Measurements from ENCODE around the gene COL6A3.

COL6A3 gene

GRCh38 chr2:237337586-237337985 lies 76.4 kb downstream of the COL6A3 start:
- DNase-seq: no peak

DNA sequence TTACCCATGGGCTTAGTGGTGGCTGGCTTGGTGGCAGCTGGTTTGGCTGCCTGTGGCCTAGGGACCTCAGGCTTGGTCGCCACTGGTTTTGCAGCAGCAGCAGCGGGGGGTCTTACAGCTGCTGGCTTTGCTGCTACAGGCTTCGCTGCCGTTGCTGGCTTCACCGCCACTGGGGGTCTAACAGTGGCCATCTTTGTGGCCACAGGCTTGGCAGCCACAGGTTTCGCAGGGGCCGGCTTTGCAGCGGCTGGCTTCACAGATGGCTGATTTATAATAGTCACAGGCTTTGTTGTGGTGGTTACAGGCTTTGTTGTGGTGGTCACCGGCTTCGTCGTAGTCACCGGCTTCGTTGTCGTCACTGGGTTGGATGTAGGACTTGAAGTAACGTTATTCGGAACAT lies 77.8 kb downstream of the COL6A3 start:
- DNase-seq: no peak

GRCh38 chr2:237333748-237334147 lies 80.2 kb downstream of the COL6A3 start:
- DNase-seq: no peak

DNA sequence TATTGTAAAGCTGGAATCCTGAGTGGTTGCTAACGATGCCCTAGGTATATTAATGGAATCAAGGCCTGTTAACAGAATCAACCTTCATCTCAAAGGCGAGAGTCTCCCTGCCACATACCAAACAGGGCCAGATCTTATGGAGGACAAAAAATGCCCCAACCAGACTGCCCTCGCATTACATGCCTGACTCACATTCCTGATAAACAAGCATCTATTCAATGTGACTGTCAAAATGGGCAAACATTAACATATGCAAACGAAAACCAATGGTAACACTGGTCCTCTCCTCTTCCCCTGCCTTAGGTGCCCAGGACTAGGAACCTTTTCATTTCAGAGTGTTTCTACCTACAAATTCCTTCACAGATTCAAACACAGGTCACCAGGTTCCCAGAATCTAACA lies 83.4 kb downstream of the COL6A3 start:
- DNase-seq: no peak

DNA sequence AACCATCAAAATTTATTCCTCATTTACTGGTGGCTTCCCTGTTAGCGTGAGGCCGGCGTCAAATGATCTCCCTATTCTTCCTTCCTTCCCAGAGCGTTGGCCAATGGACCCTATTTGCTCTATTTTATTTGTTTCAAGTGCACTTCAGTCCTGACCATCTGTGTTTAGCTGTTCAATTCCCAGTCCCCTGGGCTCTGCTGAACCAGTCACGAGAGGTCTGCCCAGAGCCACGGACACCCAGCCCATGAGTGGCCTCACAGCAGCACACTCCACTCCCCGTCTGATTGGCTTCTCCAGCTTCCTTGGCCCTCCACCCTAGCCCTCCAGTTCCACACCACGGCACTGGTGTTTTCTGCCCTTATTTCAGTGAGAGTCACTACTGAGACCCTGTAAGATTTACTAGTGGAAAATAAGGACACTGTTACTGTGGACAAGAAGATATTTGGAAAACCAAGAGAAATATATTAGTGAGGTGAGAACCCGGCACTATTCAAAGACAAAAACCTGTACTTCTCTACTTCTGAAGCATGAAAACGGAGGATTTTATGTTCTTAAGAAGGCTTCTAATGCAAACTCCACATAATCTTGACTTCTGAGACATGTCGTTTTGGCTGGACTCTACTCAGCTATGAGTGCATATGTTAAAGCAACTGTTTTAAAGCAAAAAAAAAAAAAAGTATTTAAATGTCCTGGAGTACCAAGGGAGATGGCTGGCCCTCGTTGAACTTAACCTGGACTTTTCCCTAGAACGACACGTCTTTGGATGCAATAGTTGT lies 86.6 kb downstream of the COL6A3 start:
- no peak for DNase-seq

DNA sequence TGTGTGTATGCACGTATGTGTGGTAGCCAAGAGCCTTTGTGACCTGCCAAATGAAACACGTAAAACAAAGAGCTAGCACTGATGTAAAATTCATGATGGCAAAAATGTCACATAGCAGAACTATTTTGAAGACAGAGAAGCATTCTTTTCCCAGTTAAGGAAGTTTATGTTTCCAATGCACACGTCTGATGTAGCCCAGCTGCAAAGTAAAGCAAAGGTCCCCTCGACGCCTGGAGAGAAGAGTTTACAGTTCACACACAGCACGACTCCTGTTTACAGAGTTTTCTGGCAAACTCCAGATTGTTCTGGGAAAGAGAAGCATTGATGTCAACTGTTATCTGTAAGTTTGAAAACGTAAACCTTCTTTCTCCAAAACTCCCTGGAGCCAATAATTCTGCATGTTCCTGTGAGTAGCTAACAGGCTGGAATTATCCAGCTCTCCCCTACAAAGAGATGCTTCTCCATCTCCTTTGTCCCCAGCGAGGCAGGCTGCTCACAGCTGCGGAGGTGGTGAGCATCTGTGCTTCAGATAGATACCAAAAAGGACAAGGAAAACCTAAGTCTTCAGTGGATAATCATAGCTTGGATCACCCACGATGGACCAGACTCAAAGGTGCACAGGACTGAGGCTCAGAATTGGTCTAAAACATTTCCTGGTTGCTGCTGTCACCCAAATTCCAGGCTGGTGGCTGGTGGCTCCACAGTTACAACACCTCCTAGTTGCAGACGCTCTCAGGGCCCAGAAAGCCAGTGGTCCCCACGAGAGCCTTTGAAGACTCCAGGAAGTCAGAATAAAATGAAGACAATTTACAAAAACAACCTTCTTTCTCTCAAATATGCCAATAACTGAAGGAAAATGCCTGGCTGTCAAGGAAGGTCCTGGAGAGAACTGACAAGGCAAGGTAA lies 87.4 kb downstream of the COL6A3 start:
- DNase-seq: no peak

- DNase-seq: no peak
Observed at GRCh38 chr2:237324837-237325236, 89.1 kb downstream of the COL6A3 start.

DNA sequence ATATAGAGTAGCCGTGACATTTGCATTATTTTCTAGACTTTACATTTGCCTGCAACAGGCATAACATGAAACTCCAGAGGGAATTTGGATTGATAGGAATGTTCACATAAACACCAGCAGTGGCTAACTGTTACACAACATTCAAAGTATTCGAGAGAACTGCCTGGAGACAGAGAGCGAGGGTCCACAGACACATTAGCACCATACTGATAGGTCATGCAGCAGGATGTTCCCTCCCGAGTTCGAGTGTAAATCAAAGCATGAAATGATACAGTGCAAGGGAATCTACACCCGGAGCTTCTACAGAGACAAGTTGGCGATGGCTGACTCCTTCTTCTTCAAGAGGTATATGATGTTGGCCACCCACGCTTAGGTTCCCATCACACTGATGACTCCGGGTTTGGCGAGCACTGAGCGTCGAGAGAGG lies 89.5 kb downstream of the COL6A3 start:
- DNase-seq: no peak

GRCh38 chr2:237323656-237324055 lies 90.3 kb downstream of the COL6A3 start:
- DNase-seq: no peak

- no peak for DNase-seq
Observed at GRCh38 chr2:237322564-237322963, 91.4 kb downstream of the COL6A3 start.

- DNase-seq: no peak
Observed at GRCh38 chr2:237321746-237322145, 92.2 kb downstream of the COL6A3 start.

DNA sequence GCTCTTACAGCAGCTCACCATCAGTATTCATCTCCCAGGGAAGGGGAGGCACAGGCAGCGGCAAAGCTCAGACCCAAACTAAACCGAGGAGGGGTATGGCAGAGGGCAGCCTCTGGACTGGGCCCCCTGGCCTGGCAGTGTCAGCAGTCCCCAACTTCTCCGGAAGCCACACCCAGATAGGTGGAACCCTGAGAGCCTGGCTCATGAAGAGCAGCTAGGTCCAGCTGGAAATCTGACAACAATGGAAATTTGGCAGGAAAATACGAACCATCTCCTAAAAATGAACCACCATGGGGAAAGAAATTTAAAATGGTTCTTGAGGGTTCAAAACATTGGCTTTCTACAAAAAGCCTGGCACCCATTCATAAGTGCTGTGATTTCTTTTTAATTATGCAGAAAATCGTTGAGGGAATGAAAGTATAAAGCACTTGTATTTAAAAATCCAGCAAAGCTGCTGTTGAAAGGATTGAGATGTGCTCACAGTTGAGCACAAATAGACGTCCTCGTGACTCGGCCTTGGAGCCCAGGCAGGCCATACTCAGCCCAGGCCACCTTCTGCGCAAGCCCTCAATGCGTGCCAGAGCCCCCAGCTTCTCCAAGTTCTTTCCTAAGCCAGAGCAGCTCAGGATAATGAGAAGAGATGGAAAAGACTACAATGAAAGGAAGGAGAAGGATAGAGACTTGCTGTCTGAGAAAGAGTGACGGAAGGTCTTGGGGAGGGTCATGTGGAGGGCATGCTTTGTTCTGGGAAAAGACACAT lies 93.0 kb downstream of the COL6A3 start:
- no peak for DNase-seq

DNA sequence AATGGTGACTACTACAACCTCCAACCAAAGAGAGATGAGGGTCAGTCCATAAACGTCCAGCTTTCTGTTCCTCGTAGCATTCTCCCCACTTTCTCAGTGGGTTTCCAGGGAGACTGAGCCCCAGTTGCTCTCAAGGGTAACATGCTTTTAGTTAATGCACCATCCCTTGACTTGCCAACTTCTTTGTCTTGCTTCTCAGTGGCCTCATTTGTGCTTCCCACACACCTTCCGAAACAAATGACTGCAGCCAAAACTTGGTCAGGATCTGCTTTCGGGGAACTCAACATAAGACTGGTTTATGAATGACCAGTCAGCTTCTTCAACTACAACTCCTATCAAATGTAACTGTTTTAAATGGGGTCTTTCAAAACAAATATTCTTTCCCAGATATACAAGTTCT lies 94.1 kb downstream of the COL6A3 start:
- no peak for DNase-seq

DNA sequence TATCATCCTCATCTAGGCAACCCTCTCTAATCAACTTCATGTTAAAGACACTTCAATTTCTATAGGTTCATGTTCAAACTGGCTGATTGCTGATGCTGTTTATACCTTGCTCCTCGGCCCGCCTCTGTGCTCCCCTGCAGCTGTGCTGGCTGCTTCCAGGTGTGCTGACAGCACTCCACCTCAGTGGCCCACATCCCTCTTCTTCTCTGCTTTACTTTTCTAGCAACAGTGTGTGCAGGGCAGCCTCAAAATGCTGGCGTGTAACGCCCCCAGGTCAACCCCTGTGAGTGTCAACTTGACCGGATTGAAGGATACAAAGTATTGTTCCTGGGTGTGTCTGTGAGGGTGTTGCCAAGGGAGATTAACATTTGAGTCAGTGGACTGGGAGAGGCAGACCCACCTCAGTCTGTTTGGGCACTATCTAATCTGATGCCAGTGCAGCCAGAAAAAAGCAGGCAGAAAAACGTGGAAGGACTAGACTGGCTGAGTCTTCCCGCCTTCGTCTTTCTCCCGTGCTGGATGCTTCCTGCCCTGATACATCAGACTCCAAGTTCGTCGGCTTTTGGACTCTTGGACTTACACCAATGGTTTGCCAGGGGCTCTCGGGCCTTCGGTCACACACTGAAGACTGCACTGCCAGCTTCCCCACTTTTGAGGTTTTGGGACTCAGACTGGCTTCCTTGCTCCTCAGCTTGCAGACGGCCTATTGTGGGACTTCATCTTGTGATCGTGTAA lies 94.7 kb downstream of the COL6A3 start:
- no peak for DNase-seq

DNA sequence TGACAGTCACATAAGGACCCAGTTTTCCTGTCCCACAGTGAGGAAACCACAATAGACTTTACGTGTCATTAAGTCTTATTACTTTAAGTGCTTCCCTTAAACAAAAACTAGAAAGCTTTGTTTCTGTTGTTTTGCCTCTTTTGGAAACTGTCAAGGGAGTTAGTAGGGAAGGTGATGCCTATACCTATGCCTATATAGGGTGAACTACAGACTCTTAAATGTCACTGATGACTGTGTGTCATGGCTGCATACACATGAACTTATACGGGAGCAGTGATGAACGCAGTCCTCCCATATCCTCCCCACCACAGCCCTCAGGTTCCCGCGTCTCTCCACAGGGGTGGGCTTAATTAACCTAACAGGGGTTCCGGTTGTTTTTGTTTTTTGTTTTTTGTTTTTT lies 97.6 kb downstream of the COL6A3 start:
- DNase-seq: no peak

DNA sequence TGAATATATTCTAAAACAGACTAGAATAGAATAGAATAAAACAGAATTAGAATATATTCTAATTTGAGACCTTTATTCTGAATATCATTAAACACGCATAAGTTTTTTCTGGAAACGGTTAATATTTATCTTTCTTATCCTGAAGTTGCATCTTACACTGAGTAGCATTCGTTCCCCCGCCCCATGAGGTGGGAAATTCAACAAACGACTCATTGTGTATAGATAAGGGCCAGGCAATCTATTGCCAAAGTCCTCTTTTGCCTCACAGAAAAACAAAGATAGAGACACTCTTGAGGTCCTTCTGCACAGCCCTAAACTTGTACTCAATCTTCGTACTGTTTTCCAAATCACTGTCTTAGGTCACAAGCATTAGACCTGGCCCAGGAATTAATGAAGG lies 98.1 kb downstream of the COL6A3 start:
- no peak for DNase-seq

GRCh38 chr2:237315170-237315828 lies 98.7 kb downstream of the COL6A3 start:
- DNase-seq: no peak

DNA sequence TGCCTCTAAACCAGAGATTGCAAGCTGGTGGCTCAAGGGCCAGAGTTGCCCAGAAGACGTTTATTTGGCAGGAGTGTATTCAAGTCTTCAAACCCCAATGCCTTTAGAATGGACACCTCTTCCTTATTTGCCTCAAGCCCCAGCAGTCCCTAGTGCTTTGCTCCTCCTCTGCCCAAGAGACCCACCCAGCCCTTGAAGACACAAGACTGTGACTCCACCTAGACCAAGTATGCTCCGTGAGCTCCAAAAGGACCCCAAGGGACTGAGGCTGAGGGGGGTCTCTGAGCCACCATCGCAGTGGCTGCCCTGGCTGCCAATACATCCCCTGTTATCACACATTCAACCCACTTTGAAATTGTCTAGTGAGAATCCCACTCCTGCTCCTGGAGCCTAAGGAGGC lies 99.3 kb downstream of the COL6A3 start:
- no peak for DNase-seq

- DNase-seq: no peak
Observed at GRCh38 chr2:237314198-237314597, 99.8 kb downstream of the COL6A3 start.

GRCh38 chr2:237312021-237312755 lies 101.8 kb downstream of the COL6A3 start:
- no peak for DNase-seq

DNA sequence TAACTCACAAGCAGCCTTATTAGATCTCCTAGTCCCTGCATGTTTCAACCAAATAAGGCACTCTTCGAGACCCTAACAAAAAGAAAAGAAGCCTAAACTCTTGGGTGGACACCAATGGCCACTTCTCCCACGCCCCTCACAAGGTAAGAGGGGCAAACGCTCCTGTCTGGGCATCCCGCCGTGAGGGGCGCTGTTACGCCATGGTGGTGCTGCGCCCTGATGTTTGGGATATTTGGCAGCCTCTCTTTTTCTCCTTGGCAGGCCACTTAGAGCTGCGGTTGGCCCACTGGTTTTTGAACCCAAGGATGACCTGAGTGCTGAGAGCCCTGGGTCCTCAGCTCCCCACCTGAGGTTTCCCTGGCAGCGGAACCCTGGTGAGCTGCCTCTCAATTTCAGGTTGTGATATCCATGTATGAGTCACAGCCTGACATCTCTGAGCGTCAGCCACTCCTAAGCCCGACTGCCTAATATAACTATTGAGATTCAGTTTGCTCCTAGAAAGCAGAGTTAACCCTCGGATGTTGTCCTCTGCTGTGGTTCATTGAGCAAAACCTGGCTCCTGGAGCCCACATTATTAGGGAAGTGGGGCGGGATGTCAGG lies 103.3 kb downstream of the COL6A3 start:
- no peak for DNase-seq

Data from GOT3 (cell line).